HepG2 (cell line): ENCODE results near the gene KCNQ1OT1.

Source experiments
- MTA1 ChIP-seq: sonication (generic); formaldehyde crosslinking; IDR thresholded peaks from 2 replicates; pipeline ENCODE4 v1.4.0; 2020; ENCODE audit warnings: missing genetic modification reagents, mild to moderate bottlenecking, borderline replicate concordance
- MTA3 ChIP-seq: sonication (generic); formaldehyde crosslinking; IDR thresholded peaks from 2 replicates; pipeline ENCODE4 v1.4.0; 2020; ENCODE audit warnings: missing genetic modification reagents
- POLR2A ChIP-seq, 2 experiments: IDR thresholded peaks; 2 replicates each; pipeline ENCODE4 v1.6.1; 2011; ENCODE audit warnings: low read depth in 2 of 2, low read length in 2 of 2, mild to moderate bottlenecking in 1 of 2, moderate library complexity in 1 of 2; ENCODE audit not compliant: insufficient read depth in 1 of 2
- SALL2 ChIP-seq: sonication (generic); formaldehyde crosslinking; IDR thresholded peaks from 2 replicates; pipeline ENCODE4 v1.8.1; 2023; ENCODE audit warnings: mild to moderate bottlenecking, missing genetic modification reagents, inconsistent platforms
- STAT6 ChIP-seq: sonication (generic); formaldehyde crosslinking; IDR thresholded peaks from 2 replicates; pipeline ENCODE4 v1.4.0; 2020; ENCODE audit warnings: missing genetic modification reagents, mild to moderate bottlenecking, borderline replicate concordance
- ZMYM4 ChIP-seq: sonication (generic); formaldehyde crosslinking; IDR thresholded peaks from 2 replicates; pipeline ENCODE4 v1.8.1; 2023; ENCODE audit warnings: mild to moderate bottlenecking, missing genetic modification reagents

GRCh38 chr11:2713661-2714462 lies 14.1 kb upstream of the KCNQ1OT1 start:
- TF ChIP-seq ZMYM4 (CRISPR knock-in tag) (no peak), POLR2A (IDR thresholded peaks at IDR 0.05; ENCODE audit: insufficient read depth in 1 of 2, low read depth in 2 of 2, low read length in 2 of 2) (no peak), SALL2 (CRISPR knock-in tag) (no peak), STAT6 (CRISPR knock-in tag) (no peak), MTA1 (no peak), MTA3 (CRISPR knock-in tag) (no peak)
